ENCODE results near the gene HOXC9.

Gene HOXC9

GRCh38 chr12:54042970-54043853 lies 43.3 kb downstream of the HOXC9 start:
- H3K4me1 Mint-ChIP-seq (ENCODE audit: low read depth), result peaks cover 10% of the 10 kb centered on the region
- no peak overlapping the region for H3K4me3 Mint-ChIP-seq
- H3K9me3 Mint-ChIP-seq, result no peaks in the 10 kb centered on the region
- peaks cover 93% of the 10 kb centered on the region for H3K27me3 Mint-ChIP-seq (ENCODE audit: low read depth)
- no peak overlapping the region for H3K27ac Mint-ChIP-seq
- H3K36me3 Mint-ChIP-seq (ENCODE audit: low read depth), result no peaks in the 10 kb centered on the region

GRCh38 chr12:54044425-54045103 lies 44.6 kb downstream of the HOXC9 start:
- no peaks in the 10 kb centered on the region for H3K36me3 Mint-ChIP-seq (ENCODE audit: low read depth)
- peaks cover 93% of the 10 kb centered on the region for H3K27me3 Mint-ChIP-seq (ENCODE audit: low read depth)
- H3K4me1 Mint-ChIP-seq (ENCODE audit: low read depth), result peaks cover 10% of the 10 kb centered on the region
- H3K27ac Mint-ChIP-seq, result peak overlapping the region; percentile 31
- no peak overlapping the region for H3K4me3 Mint-ChIP-seq
- no peaks in the 10 kb centered on the region for H3K9me3 Mint-ChIP-seq

- peaks cover 14% of the 10 kb centered on the region for H3K4me1 Mint-ChIP-seq (ENCODE audit: low read depth)
- no peak overlapping the region for H3K27ac Mint-ChIP-seq
- H3K4me3 Mint-ChIP-seq, result no peak overlapping the region
- H3K27me3 Mint-ChIP-seq (ENCODE audit: low read depth), result peaks cover 93% of the 10 kb centered on the region
- no peaks in the 10 kb centered on the region for H3K9me3 Mint-ChIP-seq
- no peaks in the 10 kb centered on the region for H3K36me3 Mint-ChIP-seq (ENCODE audit: low read depth)
These were observed 45.4 kb downstream of the HOXC9 start for GRCh38 chr12:54045401-54045800.

GRCh38 chr12:54045868-54046521 lies 46.0 kb downstream of the HOXC9 start:
- Mint-ChIP-seq H3K27me3 (ENCODE audit: low read depth) (peaks cover 95% of the 10 kb centered on the region), H3K36me3 (ENCODE audit: low read depth) (no peaks in the 10 kb centered on the region), H3K4me3 (no peak overlapping the region)

GRCh38 chr12:54046809-54047159 lies 46.8 kb downstream of the HOXC9 start:
- no peak overlapping the region for H3K4me3 Mint-ChIP-seq
- H3K4me1 Mint-ChIP-seq (ENCODE audit: low read depth), result peaks cover 15% of the 10 kb centered on the region
- H3K36me3 Mint-ChIP-seq (ENCODE audit: low read depth), result no peaks in the 10 kb centered on the region
- no peaks in the 10 kb centered on the region for H3K9me3 Mint-ChIP-seq
- no peak overlapping the region for H3K27ac Mint-ChIP-seq
- peaks cover 98% of the 10 kb centered on the region for H3K27me3 Mint-ChIP-seq (ENCODE audit: low read depth)

More at GRCh38 chr12:54045868-54046521, 46.0 kb downstream of the HOXC9 start:
- H3K27ac Mint-ChIP-seq, result no peak overlapping the region
- H3K4me1 Mint-ChIP-seq (ENCODE audit: low read depth), result peaks cover 14% of the 10 kb centered on the region
- no peaks in the 10 kb centered on the region for H3K9me3 Mint-ChIP-seq

- Mint-ChIP-seq H3K27me3 (ENCODE audit: low read depth) (peaks cover 99% of the 10 kb centered on the region), H3K9me3 (no peaks in the 10 kb centered on the region), H3K4me3 (peak overlapping the region; percentile 16), H3K4me1 (ENCODE audit: low read depth) (peaks cover 16% of the 10 kb centered on the region), H3K36me3 (ENCODE audit: low read depth) (no peaks in the 10 kb centered on the region), H3K27ac (no peak overlapping the region)
These were observed 47.4 kb downstream of the HOXC9 start for GRCh38 chr12:54047160-54047963.

GRCh38 chr12:54047964-54048303 lies 48.0 kb downstream of the HOXC9 start:
- H3K9me3 Mint-ChIP-seq, result no peaks in the 10 kb centered on the region
- peaks cover 18% of the 10 kb centered on the region for H3K4me1 Mint-ChIP-seq (ENCODE audit: low read depth)
- no peak overlapping the region for H3K27ac Mint-ChIP-seq
- peaks cover 99% of the 10 kb centered on the region for H3K27me3 Mint-ChIP-seq (ENCODE audit: low read depth)
- no peak overlapping the region for H3K4me3 Mint-ChIP-seq
- no peaks in the 10 kb centered on the region for H3K36me3 Mint-ChIP-seq (ENCODE audit: low read depth)

- Mint-ChIP-seq H3K9me3 (no peaks in the 10 kb centered on the region), H3K27ac (no peak overlapping the region), H3K4me3 (no peak overlapping the region), H3K36me3 (ENCODE audit: low read depth) (no peaks in the 10 kb centered on the region), H3K27me3 (ENCODE audit: low read depth) (peaks cover 99% of the 10 kb centered on the region), H3K4me1 (ENCODE audit: low read depth) (peaks cover 18% of the 10 kb centered on the region)
These were observed 48.6 kb downstream of the HOXC9 start for GRCh38 chr12:54048406-54049093.

- H3K36me3 Mint-ChIP-seq (ENCODE audit: low read depth), result no peaks in the 10 kb centered on the region
- H3K9me3 Mint-ChIP-seq, result no peaks in the 10 kb centered on the region
- H3K4me1 Mint-ChIP-seq (ENCODE audit: low read depth), result peaks cover 15% of the 10 kb centered on the region
- H3K27ac Mint-ChIP-seq, result no peak overlapping the region
- H3K4me3 Mint-ChIP-seq, result no peak overlapping the region
- peaks cover 98% of the 10 kb centered on the region for H3K27me3 Mint-ChIP-seq (ENCODE audit: low read depth)
These were observed 49.1 kb downstream of the HOXC9 start for GRCh38 chr12:54049108-54049507.

GRCh38 chr12:54050482-54050810 lies 50.5 kb downstream of the HOXC9 start:
- Mint-ChIP-seq H3K4me3 (no peak overlapping the region), H3K36me3 (ENCODE audit: low read depth) (no peaks in the 10 kb centered on the region), H3K27me3 (ENCODE audit: low read depth) (peaks cover 96% of the 10 kb centered on the region), H3K9me3 (no peaks in the 10 kb centered on the region), H3K4me1 (ENCODE audit: low read depth) (peaks cover 16% of the 10 kb centered on the region), H3K27ac (no peak overlapping the region)

GRCh38 chr12:54051026-54051842 lies 51.3 kb downstream of the HOXC9 start:
- Mint-ChIP-seq H3K27me3 (ENCODE audit: low read depth) (peaks cover 96% of the 10 kb centered on the region), H3K4me1 (ENCODE audit: low read depth) (peaks cover 16% of the 10 kb centered on the region), H3K27ac (no peak overlapping the region), H3K4me3 (no peak overlapping the region), H3K9me3 (no peaks in the 10 kb centered on the region), H3K36me3 (ENCODE audit: low read depth) (no peaks in the 10 kb centered on the region)

GRCh38 chr12:54051874-54052437 lies 52.0 kb downstream of the HOXC9 start:
- no peaks in the 10 kb centered on the region for H3K36me3 Mint-ChIP-seq (ENCODE audit: low read depth)
- peaks cover 16% of the 10 kb centered on the region for H3K4me1 Mint-ChIP-seq (ENCODE audit: low read depth)

GRCh38 chr12:54052438-54053002 lies 52.6 kb downstream of the HOXC9 start:
- Mint-ChIP-seq H3K4me3 (no peak overlapping the region), H3K27ac (no peak overlapping the region), H3K9me3 (no peaks in the 10 kb centered on the region), H3K36me3 (ENCODE audit: low read depth) (no peaks in the 10 kb centered on the region), H3K27me3 (ENCODE audit: low read depth) (peaks cover 97% of the 10 kb centered on the region), H3K4me1 (ENCODE audit: low read depth) (peaks cover 16% of the 10 kb centered on the region)

More at GRCh38 chr12:54051874-54052437, 52.0 kb downstream of the HOXC9 start:
- H3K9me3 Mint-ChIP-seq, result no peaks in the 10 kb centered on the region
- H3K27me3 Mint-ChIP-seq (ENCODE audit: low read depth), result peaks cover 96% of the 10 kb centered on the region
- no peak overlapping the region for H3K27ac Mint-ChIP-seq
- H3K4me3 Mint-ChIP-seq, result no peak overlapping the region

Data from T-helper 1 cell treated with Interleukin-12 subunit alpha and Interleukin-12 subunit beta and Interleukin-4 antibody, amounts not matched to agents 30 μg/mL and 1 μg/mL, for 36 hours (primary cell).